22Rv1 (cell line): ENCODE measurements around the gene KATNAL2.

Experiments used
- CTCF ChIP-seq: fragments of 450-650 bp; IDR thresholded peaks from 2 replicates; pipeline ENCODE4 v1.5.1; 2017; ENCODE audit warnings: mild to moderate bottlenecking
- ZFX ChIP-seq: fragments of 450-650 bp; IDR thresholded peaks from 2 replicates; pipeline ENCODE4 v1.6.1; 2017; ENCODE audit warnings: antibody characterized with exemption, borderline replicate concordance

- TF ChIP-seq CTCF (no peak), ZFX (no peak)
Measured at GRCh38 chr18:47081578-47081977, 164.2 kb downstream of the KATNAL2 start.
